Measurements from ENCODE around the gene TTC7B. TPM values are rescaled to one million over a fixed set of nuclear protein-coding genes. Genes with fewer than 3 reads are reported as not detected.

The TTC7B gene
- total RNA-seq, 2 experiments from 2014 or later, result 4.9 to 8.3 TPM

- Mint-ChIP-seq H3K9me3 (ENCODE audit: low read depth) (no peaks in the 10 kb centered on the region), H3K4me3 (no peak overlapping the region), H3K36me3 (no peaks in the 10 kb centered on the region), H3K27me3 (no peaks in the 10 kb centered on the region), H3K4me1 (no peaks in the 10 kb centered on the region), H3K27ac (no peak overlapping the region)
- no peak for DNase-seq
- CTCF ChIA-PET, result no interaction called here
- ATAC-seq, result no peak
These were observed 199.3 kb downstream of the TTC7B start for GRCh38 chr14:90616881-90617280.

GRCh38 chr14:90616313-90616712, 199.9 kb downstream of the TTC7B start:
- Mint-ChIP-seq H3K4me3 (no peak overlapping the region), H3K9me3 (ENCODE audit: low read depth) (no peaks in the 10 kb centered on the region), H3K4me1 (no peaks in the 10 kb centered on the region), H3K36me3 (no peaks in the 10 kb centered on the region), H3K27me3 (no peaks in the 10 kb centered on the region), H3K27ac (no peak overlapping the region)
- no peak for DNase-seq
- CTCF ChIA-PET, result no interaction called here
- no peak for ATAC-seq

- Mint-ChIP-seq H3K27me3 (no peaks in the 10 kb centered on the region), H3K9me3 (ENCODE audit: low read depth) (no peaks in the 10 kb centered on the region), H3K36me3 (no peaks in the 10 kb centered on the region), H3K27ac (no peak overlapping the region), H3K4me1 (no peaks in the 10 kb centered on the region), H3K4me3 (no peak overlapping the region)
- DNase-seq (no peak), ATAC-seq (no peak)
- CTCF ChIA-PET, result no interaction called here
These were observed 200.6 kb downstream of the TTC7B start for GRCh38 chr14:90615517-90616060.

- H3K27ac Mint-ChIP-seq, result no peak overlapping the region
These were observed 201.3 kb downstream of the TTC7B start for GRCh38 chr14:90614696-90615516.

GRCh38 chr14:90613997-90614396, 202.2 kb downstream of the TTC7B start:
- DNase-seq (no peak), ATAC-seq (no peak)
- Mint-ChIP-seq H3K4me3 (no peak overlapping the region), H3K27me3 (no peaks in the 10 kb centered on the region), H3K4me1 (no peaks in the 10 kb centered on the region), H3K27ac (no peak overlapping the region), H3K9me3 (ENCODE audit: low read depth) (no peaks in the 10 kb centered on the region), H3K36me3 (no peaks in the 10 kb centered on the region)
- CTCF ChIA-PET, result no interaction called here

More at GRCh38 chr14:90614696-90615516, 201.3 kb downstream of the TTC7B start:
- Mint-ChIP-seq H3K4me1 (no peaks in the 10 kb centered on the region), H3K4me3 (no peak overlapping the region), H3K36me3 (no peaks in the 10 kb centered on the region), H3K9me3 (ENCODE audit: low read depth) (no peaks in the 10 kb centered on the region), H3K27me3 (no peaks in the 10 kb centered on the region)
- DNase-seq, result no peak
- no peak for ATAC-seq
- CTCF ChIA-PET, result no interaction called here

- CTCF ChIA-PET, result no interaction called here
- Mint-ChIP-seq H3K4me1 (no peaks in the 10 kb centered on the region), H3K9me3 (ENCODE audit: low read depth) (no peaks in the 10 kb centered on the region), H3K36me3 (no peaks in the 10 kb centered on the region), H3K4me3 (no peak overlapping the region), H3K27me3 (no peaks in the 10 kb centered on the region), H3K27ac (no peak overlapping the region)
- no peak for ATAC-seq
- no peak for DNase-seq
These were observed 202.8 kb downstream of the TTC7B start for GRCh38 chr14:90613453-90613852.

- ATAC-seq, result no peak
- H3K27ac Mint-ChIP-seq, result no peak overlapping the region
- H3K4me1 Mint-ChIP-seq, result no peaks in the 10 kb centered on the region
- DNase-seq, result no peak
- no peaks in the 10 kb centered on the region for H3K36me3 Mint-ChIP-seq
- CTCF ChIA-PET, result interaction anchor here (0.6 kb wide), 1 partner anchor 48 kb away, joined by 3 read pairs; no protein-coding TSS in a partner anchor
- H3K9me3 Mint-ChIP-seq (ENCODE audit: low read depth), result no peaks in the 10 kb centered on the region
- H3K4me3 Mint-ChIP-seq, result no peak overlapping the region
- H3K27me3 Mint-ChIP-seq, result no peaks in the 10 kb centered on the region
These were observed 203.4 kb downstream of the TTC7B start for GRCh38 chr14:90612801-90613200.

GRCh38 chr14:90611936-90612335, 204.3 kb downstream of the TTC7B start:
- Mint-ChIP-seq H3K27ac (no peak overlapping the region), H3K9me3 (ENCODE audit: low read depth) (no peaks in the 10 kb centered on the region), H3K27me3 (peaks cover 5% of the 10 kb centered on the region), H3K4me1 (no peaks in the 10 kb centered on the region), H3K4me3 (no peak overlapping the region), H3K36me3 (no peaks in the 10 kb centered on the region)
- CTCF ChIA-PET, result no interaction called here
- no peak for DNase-seq
- ATAC-seq, result no peak

GRCh38 chr14:90611501-90611900, 204.7 kb downstream of the TTC7B start:
- Mint-ChIP-seq H3K4me1 (no peaks in the 10 kb centered on the region), H3K27me3 (peaks cover 5% of the 10 kb centered on the region), H3K4me3 (no peak overlapping the region), H3K36me3 (no peaks in the 10 kb centered on the region), H3K27ac (no peak overlapping the region), H3K9me3 (ENCODE audit: low read depth) (no peaks in the 10 kb centered on the region)
- CTCF ChIA-PET, result no interaction called here
- ATAC-seq (no peak), DNase-seq (no peak)

- no peaks in the 10 kb centered on the region for H3K36me3 Mint-ChIP-seq
- ATAC-seq (no peak), DNase-seq (no peak)
- H3K27ac Mint-ChIP-seq, result no peak overlapping the region
- no peaks in the 10 kb centered on the region for H3K9me3 Mint-ChIP-seq (ENCODE audit: low read depth)
- no peak overlapping the region for H3K4me3 Mint-ChIP-seq
- H3K27me3 Mint-ChIP-seq, result peaks cover 9% of the 10 kb centered on the region
- CTCF ChIA-PET, result no interaction called here
- no peaks in the 10 kb centered on the region for H3K4me1 Mint-ChIP-seq
These were observed 205.7 kb downstream of the TTC7B start for GRCh38 chr14:90610346-90611040.

GRCh38 chr14:90609376-90609775, 206.9 kb downstream of the TTC7B start:
- ATAC-seq (no peak), DNase-seq (no peak)
- H3K9me3 Mint-ChIP-seq (ENCODE audit: low read depth), result no peaks in the 10 kb centered on the region
- no peak overlapping the region for H3K4me3 Mint-ChIP-seq
- CTCF ChIA-PET, result interaction anchor here (1.8 kb wide), 1 partner anchor 9 kb away, joined by 3 read pairs; no protein-coding TSS in a partner anchor
- H3K36me3 Mint-ChIP-seq, result no peaks in the 10 kb centered on the region
- no peaks in the 10 kb centered on the region for H3K4me1 Mint-ChIP-seq
- H3K27ac Mint-ChIP-seq, result no peak overlapping the region
- peaks cover 20% of the 10 kb centered on the region for H3K27me3 Mint-ChIP-seq

GRCh38 chr14:90608929-90609341, 207.3 kb downstream of the TTC7B start:
- H3K36me3 Mint-ChIP-seq, result no peaks in the 10 kb centered on the region
- no peak overlapping the region for H3K27ac Mint-ChIP-seq
- no peaks in the 10 kb centered on the region for H3K4me1 Mint-ChIP-seq
- H3K4me3 Mint-ChIP-seq, result no peak overlapping the region
- peaks cover 24% of the 10 kb centered on the region for H3K27me3 Mint-ChIP-seq
- no peak for DNase-seq
- no peak for ATAC-seq
- CTCF ChIA-PET, result interaction anchor here (1.8 kb wide), 1 partner anchor 9 kb away, joined by 3 read pairs; no protein-coding TSS in a partner anchor
- H3K9me3 Mint-ChIP-seq (ENCODE audit: low read depth), result no peaks in the 10 kb centered on the region

GRCh38 chr14:90608281-90608680, 207.9 kb downstream of the TTC7B start:
- no peaks in the 10 kb centered on the region for H3K4me1 Mint-ChIP-seq
- no peak overlapping the region for H3K4me3 Mint-ChIP-seq
- H3K36me3 Mint-ChIP-seq, result no peaks in the 10 kb centered on the region
- H3K9me3 Mint-ChIP-seq (ENCODE audit: low read depth), result no peaks in the 10 kb centered on the region
- DNase-seq, result no peak
- H3K27me3 Mint-ChIP-seq, result peaks cover 28% of the 10 kb centered on the region
- H3K27ac Mint-ChIP-seq, result no peak overlapping the region
- CTCF ChIA-PET, result interaction anchor here (1.8 kb wide), 1 partner anchor 10 kb away, joined by 3 read pairs; no protein-coding TSS in a partner anchor
- ATAC-seq, result no peak

- Mint-ChIP-seq H3K27me3 (peaks cover 34% of the 10 kb centered on the region), H3K4me3 (no peak overlapping the region), H3K9me3 (ENCODE audit: low read depth) (no peaks in the 10 kb centered on the region), H3K36me3 (no peaks in the 10 kb centered on the region), H3K27ac (no peak overlapping the region), H3K4me1 (no peaks in the 10 kb centered on the region)
- no peak for ATAC-seq
- no peak for DNase-seq
- CTCF ChIA-PET, result no interaction called here
These were observed 209.1 kb downstream of the TTC7B start for GRCh38 chr14:90607141-90607540.

All from activated CD8-positive, alpha-beta memory T cell treated with anti-CD3 and anti-CD28 coated beads, Interleukin-2, amount 10 ng/mL, durations not matched to agents 7 days and 5 days (primary cell).